K562 (cell line): ENCODE results near the gene TSPAN16. TPM values are rescaled to one million over a fixed set of nuclear protein-coding genes. Genes with fewer than 3 reads are reported as not detected.
A peak's percentile ranks its signal among the peaks of the same experiment; 100 is the strongest.

Experiments used
- ATAC-seq: fragments of 200-7000 bp; cut with Tn5 transposase; 3 replicates; pipeline ENCODE4 v1.9.1; 2020; ENCODE audit warnings: moderate library complexity
- BruUV-seq: library from RNA; stranded (reverse); fragments of 400-500 nt; replicated peaks from 2 replicates; lab custom pipeline; 2021; lab: Mats Ljungman, UMichigan
- CTCF ChIA-PET: fragments of 300-600 bp; formaldehyde crosslinking; extraction: SDS; loops from one replicate; lab custom pipeline; 2021; ENCODE audit warnings: low intra/inter-chr PET ratio; lab: Yijun Ruan, JAX
- POLR2A ChIA-PET: fragments of 300-600, 350-650 bp; sonication (Branson Sonifier 250); formaldehyde crosslinking; extraction: SDS; loops from one replicate; lab custom pipeline; 2021; ENCODE audit warnings: antibody characterized with exemption, inconsistent platforms; lab: Yijun Ruan, JAX
- DNase-seq, 4 experiments: peaks; one replicate each; pipeline versions ENCODE4 v3.0.0 to v3.0.0-alpha.2; 2011 to 2018; ENCODE audit warnings: low spot score in 3 of 4, mixed read lengths in 3 of 4; ENCODE audit errors: extremely low read depth in 1 of 4
- FAIRE-seq: peaks from 2 replicates; lab custom pipeline; 2011; peaks lifted over from hg19 to GRCh38; lab: Jason Lieb, UNC
- H2AFZ ChIP-seq: 2 replicates; pipeline ENCODE4 v1.6.0; 2011; ENCODE audit warnings: low read depth, low read length, control low read depth, inconsistent platforms
- H3K27ac ChIP-seq: fragments of 200-600 bp; 3 replicates; pipeline ENCODE4 v1.8.0; 2011; ENCODE audit warnings: low read depth, mild to moderate bottlenecking, control low read depth, inconsistent platforms, low read length, moderate library complexity, mixed read lengths; ENCODE audit errors: extremely low read depth
- H3K27me3 ChIP-seq, 2 experiments: fragments of 300-600 bp in 1 of 2; 2 replicates in 1 of 2; 3 replicates in 1 of 2; pipeline versions ENCODE4 v1.6.0 to v1.8.0; 2011; ENCODE audit warnings: inconsistent platforms in 2 of 2, low read length in 2 of 2, mild to moderate bottlenecking in 1 of 2, mixed read lengths in 1 of 2, moderate library complexity in 1 of 2; ENCODE audit not compliant: control insufficient read depth in 2 of 2, insufficient read depth in 2 of 2
- H3K36me3 ChIP-seq: fragments of 300-600 bp; 3 replicates; pipeline ENCODE4 v1.8.0; 2011; ENCODE audit warnings: mild to moderate bottlenecking, low read length, inconsistent platforms; ENCODE audit not compliant: control insufficient read depth, insufficient read depth
- H3K4me1 ChIP-seq, 2 experiments: fragments of 200-600 bp in 1 of 2; replicated peaks in 1 of 2; 2 replicates in 1 of 2; 3 replicates in 1 of 2; pipeline versions ENCODE4 v1.5.1 to v1.8.0; 2011; ENCODE audit warnings: inconsistent platforms in 2 of 2, low read length in 2 of 2, mild to moderate bottlenecking in 1 of 2, mixed read lengths in 1 of 2, moderate library complexity in 1 of 2; ENCODE audit not compliant: control insufficient read depth in 2 of 2, insufficient read depth in 2 of 2
- H3K4me2 ChIP-seq: 2 replicates; pipeline ENCODE4 v1.6.1; 2011; ENCODE audit warnings: low read length, control low read depth, inconsistent platforms, mixed read lengths; ENCODE audit not compliant: insufficient read depth
- H3K4me3 ChIP-seq: fragments of 200-600 bp; sonication (generic), shearing (Covaris generic); 2 replicates; pipeline ENCODE4 v1.5.1; 2016; ENCODE audit warnings: control low read depth, inconsistent platforms
- H3K79me2 ChIP-seq: fragments of 200-600 bp; 3 replicates; pipeline ENCODE4 v1.8.0; 2011; ENCODE audit warnings: low read length, inconsistent platforms; ENCODE audit not compliant: control insufficient read depth, insufficient read depth
- H3K9ac ChIP-seq, 2 experiments: 2 replicates each; pipeline versions ENCODE4 v1.6.0 to v1.6.1; 2011; ENCODE audit warnings: low read depth in 2 of 2, low read length in 2 of 2, control low read depth in 1 of 2, inconsistent platforms in 1 of 2, mild to moderate bottlenecking in 1 of 2, mixed read lengths in 1 of 2; ENCODE audit not compliant: insufficient read depth in 1 of 2
- H3K9me1 ChIP-seq: one replicate; pipeline ENCODE4 v1.6.0; 2011; ENCODE audit warnings: inconsistent platforms, mild to moderate bottlenecking, low read length, moderate library complexity; ENCODE audit not compliant: control insufficient read depth, insufficient read depth
- H3K9me3 ChIP-seq: replicated peaks from 2 replicates; pipeline ENCODE4 v1.5.1; 2011; ENCODE audit warnings: low read depth, low read length, inconsistent platforms; ENCODE audit not compliant: control insufficient read depth, insufficient read depth
- H4K20me1 ChIP-seq: replicated peaks from 2 replicates; pipeline ENCODE4 v1.6.1; 2011; ENCODE audit warnings: low read length, inconsistent platforms, mixed read lengths; ENCODE audit not compliant: control insufficient read depth, insufficient read depth
- CEBPB ChIP-seq: fragments of 450-650 bp; IDR thresholded peaks from 2 replicates; pipeline ENCODE4 v1.6.1; 2016; ENCODE audit warnings: missing genetic modification characterization, missing compliant biosample characterization
- CEBPG ChIP-seq, 3 experiments: fragments of 200-800 bp in 1 of 3; sonication (Bioruptor generic) in 1 of 3; sonication (generic) in 1 of 3; formaldehyde crosslinking in 1 of 3; IDR thresholded peaks in 2 of 3; conservative IDR thresholded peaks in 1 of 3; 2 replicates each; pipeline versions ENCODE4 v1.6.1 to v1.8.0; 2016 to 2022; ENCODE audit warnings: missing compliant biosample characterization in 2 of 3, missing genetic modification characterization in 2 of 3, mild to moderate bottlenecking in 1 of 3, missing genetic modification reagents in 1 of 3
- NCOA2 ChIP-seq, 2 experiments: fragments of 450-650 bp; IDR thresholded peaks; 2 replicates each; pipeline ENCODE4 v1.6.1; 2018; ENCODE audit warnings: mild to moderate bottlenecking in 2 of 2, moderate library complexity in 1 of 2; ENCODE audit not compliant: partially characterized antibody in 2 of 2
- ZKSCAN8 ChIP-seq: fragments of 200-800 bp; sonication (Bioruptor generic); IDR thresholded peaks from 2 replicates; pipeline ENCODE4 v1.6.1; 2016; ENCODE audit warnings: missing genetic modification characterization, missing compliant biosample characterization
- WGBS: fragments of 100-300 bp; shearing (Covaris generic); methylation state at CpG from one replicate; pipeline ENCODE4 v1.1.6; 2016; ENCODE audit warnings: low coverage, mixed read lengths; ENCODE audit not compliant: insufficient coverage; ENCODE audit errors: missing lambda C conversion rate; 5-methylcytosine and 5-hydroxymethylcytosine counted together
- in situ Hi-C: fragments of 300-500 bp; cut with MboI; formaldehyde crosslinking; loops from 4 replicates; pipeline ENCODE4 v1.15.0; 2018; ENCODE audit warnings: inconsistent platforms, mixed read lengths
- intact Hi-C: fragments of 100-400 bp; cut with micrococcal nuclease; formaldehyde crosslinking; loops from 2 replicates; pipeline ENCODE4 v1.14.2; 2022
- polyA plus RNA-seq, 8 experiments: library from polyadenylated mRNA; depleted of rRNA in 4 of 8; stranded (reverse) in 5 of 8; unstranded in 3 of 8; fragments of >200 nt; fragmentation: Nextera tagmentation in 2 of 8; fragmentation: Illumina TruSeq in 1 of 8; extraction: Ambion mirVana in 2 of 8; extraction: Trizol in 1 of 8; gene quantifications; 2 replicates each; pipeline versions ENCODE4 v1.2.1 to v1.2.3, GENCODE V29; 2011 to 2014; ENCODE audit warnings: inconsistent platforms in 1 of 8, missing spikeins in 1 of 8
- total RNA-seq, 7 experiments: library from RNA; depleted of rRNA in 6 of 7; stranded (reverse); fragments of >200 nt in 6 of 7; fragmentation: Illumina TruSeq in 2 of 7; extraction: Trizol in 2 of 7; gene quantifications; 2 replicates each; pipeline versions ENCODE4 v1.2.1 to v1.2.3, GENCODE V29; 2011 to 2021; ENCODE audit warnings: low replicate concordance in 1 of 7
- TF ChIP-seq, protein P1 (sequence below): fragments of 450-650 bp; IDR thresholded peaks from 2 replicates; pipeline ENCODE4 v1.6.1; 2017; ENCODE audit warnings: antibody characterized with exemption

Gene TSPAN16
- total and polyA plus RNA-seq, 9 of the 15 experiments (the other 6 are each of a cell fraction or from before 2014, with no cell fraction given), result not detected

DNA sequence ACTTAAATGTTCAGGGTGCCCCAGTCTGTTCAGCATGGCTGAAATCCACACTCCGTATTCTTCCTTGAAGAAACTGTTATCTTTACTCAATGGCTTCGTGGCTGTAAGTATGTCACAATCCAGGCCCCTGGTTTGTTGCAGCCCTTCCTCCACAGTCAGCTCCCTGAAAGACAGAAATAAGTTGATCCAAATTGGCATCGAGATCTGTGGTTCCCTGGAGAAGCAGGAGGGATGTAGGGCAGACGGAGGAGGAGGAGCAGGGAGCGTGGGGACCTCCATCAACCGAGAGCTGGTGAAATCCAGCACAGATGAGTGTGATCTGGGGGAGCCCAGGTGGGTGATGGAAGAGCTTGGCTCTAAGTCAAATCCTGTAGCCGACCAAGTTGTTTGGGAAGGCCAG is 304 bp downstream of the TSPAN16 start:
- no peak overlapping the region for H3K4me3 ChIP-seq
- ATAC-seq (no peak), FAIRE-seq (no peak), DNase-seq (no peak)
- no peaks in the 10 kb centered on the region for H3K9me3 ChIP-seq
- peaks cover 26 to 44% of the 10 kb centered on the region in 2 experiments for H3K27me3 ChIP-seq
- peaks cover 0 to 14% of the 10 kb centered on the region in 2 experiments; a peak in 3 of 5 replicates for H3K4me1 ChIP-seq
- no peak overlapping the region for H3K4me2 ChIP-seq
- no peaks in the 10 kb centered on the region for H3K36me3 ChIP-seq
- no peak for TF ChIP-seq ZKSCAN8 (CRISPR knock-in tag)
- TF ChIP-seq, protein P1, sequence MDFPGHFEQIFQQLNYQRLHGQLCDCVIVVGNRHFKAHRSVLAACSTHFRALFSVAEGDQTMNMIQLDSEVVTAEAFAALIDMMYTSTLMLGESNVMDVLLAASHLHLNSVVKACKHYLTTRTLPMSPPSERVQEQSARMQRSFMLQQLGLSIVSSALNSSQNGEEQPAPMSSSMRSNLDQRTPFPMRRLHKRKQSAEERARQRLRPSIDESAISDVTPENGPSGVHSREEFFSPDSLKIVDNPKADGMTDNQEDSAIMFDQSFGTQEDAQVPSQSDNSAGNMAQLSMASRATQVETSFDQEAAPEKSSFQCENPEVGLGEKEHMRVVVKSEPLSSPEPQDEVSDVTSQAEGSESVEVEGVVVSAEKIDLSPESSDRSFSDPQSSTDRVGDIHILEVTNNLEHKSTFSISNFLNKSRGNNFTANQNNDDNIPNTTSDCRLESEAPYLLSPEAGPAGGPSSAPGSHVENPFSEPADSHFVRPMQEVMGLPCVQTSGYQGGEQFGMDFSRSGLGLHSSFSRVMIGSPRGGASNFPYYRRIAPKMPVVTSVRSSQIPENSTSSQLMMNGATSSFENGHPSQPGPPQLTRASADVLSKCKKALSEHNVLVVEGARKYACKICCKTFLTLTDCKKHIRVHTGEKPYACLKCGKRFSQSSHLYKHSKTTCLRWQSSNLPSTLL, result no peak
- TF ChIP-seq NCOA2 (IDR thresholded peaks at IDR 0.05; ENCODE audit: partially characterized antibody in 2 of 2), result no peak
- peak; percentile 83 for TF ChIP-seq CEBPB (tag)
- TF ChIP-seq CEBPG (CRISPR knock-in tag; IDR thresholded peaks at IDR 0.05), result no peak
- TF ChIP-seq CEBPG (tag; conservative IDR thresholded peaks at IDR 0.05 in 1 of 2, IDR thresholded peaks at IDR 0.05 in 1 of 2), result peak in 1 of 2 experiments; percentile 40; a peak in 1 of 4 replicates
- POLR2A ChIA-PET, result interaction anchor here (0.6 to 1.2 kb wide), 5 partner anchors 10 to 36 kb away, joined by 3 to 4 read pairs (median 3); no protein-coding TSS in a partner anchor
- 10% methylated on average over 7 of the region's 7 CpGs for WGBS
- no peaks in the 10 kb centered on the region for H3K79me2 ChIP-seq
- no peak overlapping the region; a peak in 1 of 4 replicates for H3K9ac ChIP-seq
- in situ Hi-C loops, result loop anchor here (5.0 kb wide), 2 partner anchors 81 to 141 kb away; partner anchors contain the start of genes ODAD3 and PRKCSH
- H3K27ac ChIP-seq, result no peak overlapping the region
- H2AFZ ChIP-seq, result no peak overlapping the region
- 0 out of 2 replicates have a peak, but pooled peaks cover 2% of the 10 kb centered on the region for H4K20me1 ChIP-seq
- CTCF ChIA-PET, result no interaction called here
- intact Hi-C loops, result loop anchor here (10.0 kb wide), 1 partner anchor 189 kb away; the partner anchor contains the start of gene ELAVL3
- H3K9me1 ChIP-seq, result no peaks in the 10 kb centered on the region
- BruUV-seq, result no TSS peak
